Amniotic epithelial cell (primary cell): ENCODE measurements around the gene KCNJ15.

Experiments used
- DNase-seq: peaks from one replicate; pipeline ENCODE4 v3.0.0-alpha.2; 2010; ENCODE audit warnings: low read depth

The KCNJ15 gene

GRCh38 chr21:38326899-38327298, 70.1 kb downstream of the KCNJ15 start:
- DNase-seq = no peak

- peak; percentile 70 for DNase-seq
Observed at GRCh38 chr21:38327984-38328383, 71.2 kb downstream of the KCNJ15 start.

GRCh38 chr21:38329162-38329561, 72.4 kb downstream of the KCNJ15 start:
- DNase-seq = no peak

GRCh38 chr21:38330666-38331065, 73.9 kb downstream of the KCNJ15 start:
- DNase-seq = no peak

- peak; percentile 56 for DNase-seq
Observed at GRCh38 chr21:38333301-38334272, 76.8 kb downstream of the KCNJ15 start.

GRCh38 chr21:38334866-38335265, 78.1 kb downstream of the KCNJ15 start:
- no peak for DNase-seq

- no peak for DNase-seq
Observed at GRCh38 chr21:38337793-38338192, 81.0 kb downstream of the KCNJ15 start.

- DNase-seq = no peak
Observed at GRCh38 chr21:38340131-38340530, 83.3 kb downstream of the KCNJ15 start.

GRCh38 chr21:38341546-38342012, 84.8 kb downstream of the KCNJ15 start:
- DNase-seq = no peak

GRCh38 chr21:38342739-38343138, 85.9 kb downstream of the KCNJ15 start:
- peak; percentile 61 for DNase-seq

- DNase-seq = peak; percentile 54
Observed at GRCh38 chr21:38343691-38344090, 86.9 kb downstream of the KCNJ15 start.

GRCh38 chr21:38346286-38346685, 89.5 kb downstream of the KCNJ15 start:
- no peak for DNase-seq

GRCh38 chr21:38349111-38349746, 92.4 kb downstream of the KCNJ15 start:
- no peak for DNase-seq

GRCh38 chr21:38349977-38350376, 93.2 kb downstream of the KCNJ15 start:
- DNase-seq = no peak

GRCh38 chr21:38350684-38351083, 93.9 kb downstream of the KCNJ15 start:
- DNase-seq = peak; percentile 62

GRCh38 chr21:38351176-38351959, 94.6 kb downstream of the KCNJ15 start:
- DNase-seq = no peak

- peak; percentile 73 for DNase-seq
Observed at GRCh38 chr21:38351961-38352521, 95.2 kb downstream of the KCNJ15 start.

GRCh38 chr21:38352536-38353219, 95.9 kb downstream of the KCNJ15 start:
- DNase-seq = peak; percentile 66

- DNase-seq = no peak
Observed at GRCh38 chr21:38354231-38354630, 97.4 kb downstream of the KCNJ15 start.

GRCh38 chr21:38354746-38355145, 98.0 kb downstream of the KCNJ15 start:
- no peak for DNase-seq

GRCh38 chr21:38355353-38355752, 98.6 kb downstream of the KCNJ15 start:
- DNase-seq = no peak
